ENCODE data around the gene TNFRSF8. TPM values are rescaled to one million over a fixed set of nuclear protein-coding genes. Genes with fewer than 3 reads are reported as not detected.

Gene TNFRSF8
- total RNA-seq = 10 to 100 TPM; 16.3 to 77.3 TPM

- peaks cover 25 to 33% of the 10 kb centered on the region in 2 donors for H3K27me3 Mint-ChIP-seq
Observed at GRCh38 chr1:12063141-12064072, at the start of gene TNFRSF8. TNFRSF8 (plus strand) TSS chr1:12063303; CDS start chr1:12063599, 296 bp downstream.

GRCh38 chr1:12014141-12014991, 48.7 kb upstream of the TNFRSF8 start:
- peak overlapping the region; percentile 80 for H3K4me3 Mint-ChIP-seq
- no peak for ATAC-seq
- H3K27me3 Mint-ChIP-seq = no peaks in the 10 kb centered on the region
- peaks cover 4% of the 10 kb centered on the region for H3K36me3 Mint-ChIP-seq
- H3K9me3 Mint-ChIP-seq = no peaks in the 10 kb centered on the region
- DNase-seq (ENCODE audit: low spot score) = no peak
- peak overlapping the region; percentile 85 to 86 for H3K27ac Mint-ChIP-seq
- peaks cover 14 to 29% of the 10 kb centered on the region in 2 donors for H3K4me1 Mint-ChIP-seq (ENCODE audit: low read depth in 2 of 2)

More at GRCh38 chr1:12063141-12064072, at the start of gene TNFRSF8:
- Mint-ChIP-seq H3K36me3 (peaks cover 6% of the 10 kb centered on the region), H3K27ac (peak within 1 kb of the TSS; percentile 26 to 72), H3K4me1 (ENCODE audit: low read depth in 2 of 2) (peaks cover 41 to 59% of the 10 kb centered on the region in 2 donors), H3K9me3 (no peaks in the 10 kb centered on the region), H3K4me3 (peak within 1 kb of the TSS; percentile 90)
- ATAC-seq = peak; percentile 58 to 62
- no peak for DNase-seq (ENCODE audit: low spot score)

- Mint-ChIP-seq H3K4me1 (ENCODE audit: low read depth in 2 of 2) (peaks cover 14 to 31% of the 10 kb centered on the region in 2 donors), H3K36me3 (peaks cover 4% of the 10 kb centered on the region), H3K4me3 (peak overlapping the region; percentile 80), H3K27ac (peak overlapping the region; percentile 85 to 86), H3K27me3 (no peaks in the 10 kb centered on the region), H3K9me3 (no peaks in the 10 kb centered on the region)
- ATAC-seq (no peak), DNase-seq (ENCODE audit: low spot score) (no peak)
Observed at GRCh38 chr1:12015001-12015491, 48.1 kb upstream of the TNFRSF8 start.

GRCh38 chr1:12015499-12015898, 47.6 kb upstream of the TNFRSF8 start:
- Mint-ChIP-seq H3K4me3 (no peak overlapping the region), H3K36me3 (peaks cover 4% of the 10 kb centered on the region), H3K27me3 (no peaks in the 10 kb centered on the region), H3K4me1 (ENCODE audit: low read depth in 2 of 2) (peaks cover 17 to 35% of the 10 kb centered on the region in 2 donors), H3K9me3 (no peaks in the 10 kb centered on the region), H3K27ac (peak overlapping the region in 1 of 2 donors; percentile 85)
- ATAC-seq (no peak), DNase-seq (ENCODE audit: low spot score) (no peak)

GRCh38 chr1:12016182-12016581, 46.9 kb upstream of the TNFRSF8 start:
- ATAC-seq (no peak), DNase-seq (ENCODE audit: low spot score) (no peak)
- no peaks in the 10 kb centered on the region for H3K27me3 Mint-ChIP-seq
- peaks cover 17 to 35% of the 10 kb centered on the region in 2 donors for H3K4me1 Mint-ChIP-seq (ENCODE audit: low read depth in 2 of 2)
- no peaks in the 10 kb centered on the region for H3K9me3 Mint-ChIP-seq
- H3K4me3 Mint-ChIP-seq = no peak overlapping the region
- peak overlapping the region in 1 of 2 donors; percentile 68 for H3K27ac Mint-ChIP-seq
- peaks cover 4% of the 10 kb centered on the region for H3K36me3 Mint-ChIP-seq

- H3K4me3 Mint-ChIP-seq = peak overlapping the region; percentile 84
- DNase-seq (ENCODE audit: low spot score) = no peak
- ATAC-seq = no peak
- no peaks in the 10 kb centered on the region for H3K27me3 Mint-ChIP-seq
- H3K27ac Mint-ChIP-seq = peak overlapping the region; percentile 40 to 84
- H3K4me1 Mint-ChIP-seq (ENCODE audit: low read depth in 2 of 2) = peaks cover 3 to 6% of the 10 kb centered on the region in 2 donors
- no peaks in the 10 kb centered on the region for H3K36me3 Mint-ChIP-seq
- no peaks in the 10 kb centered on the region for H3K9me3 Mint-ChIP-seq
Observed at GRCh38 chr1:12019858-12020509, 43.1 kb upstream of the TNFRSF8 start.

GRCh38 chr1:12021616-12022015, 41.5 kb upstream of the TNFRSF8 start:
- Mint-ChIP-seq H3K27me3 (no peaks in the 10 kb centered on the region), H3K9me3 (no peaks in the 10 kb centered on the region)

GRCh38 chr1:12022036-12022435, 41.1 kb upstream of the TNFRSF8 start:
- Mint-ChIP-seq H3K27ac (no peak overlapping the region), H3K4me1 (ENCODE audit: low read depth in 2 of 2) (peaks cover 6% of the 10 kb centered on the region in 2 donors), H3K9me3 (no peaks in the 10 kb centered on the region), H3K4me3 (no peak overlapping the region), H3K27me3 (no peaks in the 10 kb centered on the region), H3K36me3 (peaks cover 5% of the 10 kb centered on the region)
- ATAC-seq (no peak), DNase-seq (ENCODE audit: low spot score) (no peak)

More at GRCh38 chr1:12021616-12022015, 41.5 kb upstream of the TNFRSF8 start:
- peaks cover 3% of the 10 kb centered on the region for H3K36me3 Mint-ChIP-seq
- peaks cover 6% of the 10 kb centered on the region in 2 donors for H3K4me1 Mint-ChIP-seq (ENCODE audit: low read depth in 2 of 2)
- ATAC-seq (no peak), DNase-seq (ENCODE audit: low spot score) (no peak)
- no peak overlapping the region for H3K4me3 Mint-ChIP-seq
- no peak overlapping the region for H3K27ac Mint-ChIP-seq

- H3K36me3 Mint-ChIP-seq = peaks cover 13% of the 10 kb centered on the region
- DNase-seq (ENCODE audit: low spot score) (no peak), ATAC-seq (no peak)
- H3K9me3 Mint-ChIP-seq = no peaks in the 10 kb centered on the region
- no peak overlapping the region for H3K27ac Mint-ChIP-seq
- H3K4me3 Mint-ChIP-seq = no peak overlapping the region
- peaks cover 0 to 8% of the 10 kb centered on the region in 2 donors for H3K4me1 Mint-ChIP-seq (ENCODE audit: low read depth in 2 of 2)
- H3K27me3 Mint-ChIP-seq = no peaks in the 10 kb centered on the region
Observed at GRCh38 chr1:12026586-12026985, 36.5 kb upstream of the TNFRSF8 start.

GRCh38 chr1:12028248-12028647, 34.9 kb upstream of the TNFRSF8 start:
- no peak for DNase-seq (ENCODE audit: low spot score)
- H3K4me3 Mint-ChIP-seq = no peak overlapping the region
- peaks cover 0 to 8% of the 10 kb centered on the region in 2 donors for H3K4me1 Mint-ChIP-seq (ENCODE audit: low read depth in 2 of 2)
- ATAC-seq = no peak
- H3K36me3 Mint-ChIP-seq = peaks cover 13% of the 10 kb centered on the region
- no peaks in the 10 kb centered on the region for H3K27me3 Mint-ChIP-seq
- H3K9me3 Mint-ChIP-seq = no peaks in the 10 kb centered on the region
- peak overlapping the region in 1 of 2 donors; percentile 1 for H3K27ac Mint-ChIP-seq

GRCh38 chr1:12028957-12029511, 34.1 kb upstream of the TNFRSF8 start:
- ATAC-seq = no peak

GRCh38 chr1:12029720-12030339, 33.3 kb upstream of the TNFRSF8 start:
- no peak for DNase-seq (ENCODE audit: low spot score)
- Mint-ChIP-seq H3K4me3 (no peak overlapping the region), H3K4me1 (ENCODE audit: low read depth in 2 of 2) (peaks cover 0 to 8% of the 10 kb centered on the region in 2 donors), H3K27me3 (no peaks in the 10 kb centered on the region), H3K9me3 (no peaks in the 10 kb centered on the region), H3K27ac (no peak overlapping the region), H3K36me3 (peaks cover 13% of the 10 kb centered on the region)
- ATAC-seq = no peak

More at GRCh38 chr1:12028957-12029511, 34.1 kb upstream of the TNFRSF8 start:
- Mint-ChIP-seq H3K27ac (no peak overlapping the region), H3K4me3 (no peak overlapping the region), H3K36me3 (peaks cover 13% of the 10 kb centered on the region), H3K9me3 (no peaks in the 10 kb centered on the region), H3K27me3 (no peaks in the 10 kb centered on the region), H3K4me1 (ENCODE audit: low read depth in 2 of 2) (peaks cover 0 to 8% of the 10 kb centered on the region in 2 donors)
- DNase-seq (ENCODE audit: low spot score) = no peak

Measured in natural killer cell treated with Interleukin-12 subunit alpha and Interleukin-12 subunit beta and Interleukin-15 and Interleukin-18, amount 100 ng/mL, for 72 hours (primary cell).